Measurements from ENCODE around the gene NOS1AP.
"Not testable (repeated sequence)": the region's sequence is repeated elsewhere in the genome, so short reads cannot be mapped to it uniquely, and the experiment has no call there.

NOS1AP gene

DNA sequence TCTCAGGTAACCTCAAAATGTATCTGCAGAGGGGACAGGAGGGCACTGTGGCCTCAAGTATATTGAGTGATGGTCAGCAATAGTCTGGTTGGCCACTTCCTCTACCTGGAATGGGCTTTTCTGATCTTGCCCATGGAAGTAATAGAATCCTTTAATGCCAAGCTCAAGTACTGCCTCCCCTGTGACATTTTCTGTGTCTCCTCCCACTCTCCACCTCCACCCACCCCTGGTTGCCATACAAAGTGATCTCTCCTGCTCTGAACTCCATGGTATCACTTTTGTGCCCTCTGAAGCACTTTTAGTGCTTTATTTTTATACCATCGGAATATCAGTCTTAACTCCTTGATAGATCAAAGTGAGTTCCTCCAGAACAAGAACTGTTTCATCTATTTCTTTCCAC lies 9.2 kb upstream of the NOS1AP start:
- no peak for DNase-seq

DNA sequence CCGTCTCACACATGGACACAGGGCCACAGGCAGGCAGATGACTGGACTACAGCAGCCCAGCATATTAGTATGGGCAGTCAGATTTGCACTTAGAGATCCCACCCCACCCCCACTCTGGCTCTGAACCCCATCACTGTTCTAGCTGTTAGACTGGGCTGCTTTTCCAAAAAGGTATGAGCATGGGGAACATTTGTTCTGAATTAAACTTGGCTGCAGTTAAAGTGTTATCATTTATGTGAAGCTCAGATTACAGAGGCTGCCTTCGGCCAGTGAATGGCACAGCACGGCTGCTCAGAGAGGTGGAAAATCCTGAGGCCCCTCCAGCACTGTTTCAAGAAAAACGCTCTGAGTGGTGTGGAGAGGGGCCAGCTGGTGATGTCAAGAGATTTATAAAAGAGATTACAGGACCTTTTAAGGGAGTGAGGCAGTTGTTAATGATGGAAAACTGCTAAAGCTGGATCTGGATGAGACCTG lies 6.9 kb upstream of the NOS1AP start:
- no peak for DNase-seq

DNA sequence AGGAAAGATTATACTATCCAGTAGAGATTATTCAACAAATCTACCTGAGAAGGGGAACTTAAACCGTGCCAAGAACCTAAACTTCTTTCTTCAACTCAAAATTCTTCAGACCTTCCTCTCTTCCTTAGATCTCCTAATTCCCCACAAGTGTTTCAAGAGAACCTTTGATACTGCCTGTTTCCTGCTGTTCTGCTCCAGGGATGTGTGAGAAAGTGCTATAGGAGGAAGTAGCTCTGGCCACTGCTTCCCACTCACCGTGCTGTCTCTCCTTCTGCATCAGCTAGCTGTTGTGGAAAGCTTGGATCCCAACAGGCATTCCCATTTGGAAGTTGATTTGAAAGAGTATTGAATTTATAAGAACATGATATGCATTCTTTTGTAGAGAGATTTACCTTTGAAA lies 4.5 kb upstream of the NOS1AP start:
- DNase-seq = no peak

DNA sequence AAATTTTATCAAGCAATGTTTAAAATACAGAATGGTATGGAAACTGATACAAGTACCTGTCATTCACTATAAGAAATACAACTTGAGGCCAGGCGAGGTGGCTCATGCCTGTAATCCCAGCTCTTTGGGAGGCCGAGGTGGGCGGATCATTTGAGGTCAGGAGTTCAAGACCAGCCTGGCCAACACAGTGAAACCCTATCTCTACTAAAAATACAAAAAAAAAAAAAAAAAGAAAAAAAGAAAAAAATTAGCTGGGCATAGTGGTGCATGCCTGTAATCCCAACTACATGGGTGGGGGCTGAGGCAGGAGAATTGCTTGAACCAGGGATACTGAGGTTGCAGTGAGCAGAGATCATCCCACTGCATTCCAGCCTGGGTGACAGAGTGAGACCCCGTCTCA lies 2.7 kb upstream of the NOS1AP start:
- not testable (repeated sequence) for DNase-seq

DNA sequence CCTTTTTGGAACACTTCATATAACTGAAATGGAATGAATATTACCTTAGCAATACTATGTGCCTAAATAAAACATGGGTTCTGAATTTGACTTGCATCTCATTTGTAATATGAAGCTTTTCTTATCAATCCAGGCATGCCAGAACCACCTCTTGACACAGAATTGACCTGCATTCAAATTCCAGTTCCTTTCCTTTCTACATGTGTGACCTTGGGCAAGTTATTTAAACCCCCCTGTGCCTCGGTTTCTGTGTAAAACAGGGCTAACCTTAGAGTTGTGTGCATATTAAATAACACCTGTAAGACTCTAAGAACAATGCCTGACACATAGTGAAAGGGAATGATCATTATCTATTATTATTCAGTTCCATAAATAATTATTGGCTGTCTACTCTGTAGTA lies 2.0 kb upstream of the NOS1AP start:
- DNase-seq = no peak

DNA sequence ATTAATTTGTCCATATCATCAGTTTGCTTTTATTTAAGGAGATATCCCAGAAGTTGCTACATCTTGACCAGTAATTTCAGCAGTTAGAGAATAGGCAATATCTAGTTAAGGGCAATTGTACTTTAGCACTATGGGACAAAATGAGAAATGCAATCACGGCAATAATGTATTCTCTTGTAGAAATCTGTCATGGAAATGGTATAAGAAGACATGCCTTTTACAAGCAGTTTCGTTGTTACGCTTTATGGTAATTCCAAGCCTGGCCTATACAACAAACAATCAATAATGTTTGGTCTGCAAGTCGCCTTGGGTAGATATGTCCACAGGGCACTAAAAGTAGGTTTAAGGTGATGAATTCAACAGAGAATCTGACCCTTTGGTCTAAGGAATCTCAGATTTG lies 1.2 kb upstream of the NOS1AP start:
- no peak for DNase-seq

DNA sequence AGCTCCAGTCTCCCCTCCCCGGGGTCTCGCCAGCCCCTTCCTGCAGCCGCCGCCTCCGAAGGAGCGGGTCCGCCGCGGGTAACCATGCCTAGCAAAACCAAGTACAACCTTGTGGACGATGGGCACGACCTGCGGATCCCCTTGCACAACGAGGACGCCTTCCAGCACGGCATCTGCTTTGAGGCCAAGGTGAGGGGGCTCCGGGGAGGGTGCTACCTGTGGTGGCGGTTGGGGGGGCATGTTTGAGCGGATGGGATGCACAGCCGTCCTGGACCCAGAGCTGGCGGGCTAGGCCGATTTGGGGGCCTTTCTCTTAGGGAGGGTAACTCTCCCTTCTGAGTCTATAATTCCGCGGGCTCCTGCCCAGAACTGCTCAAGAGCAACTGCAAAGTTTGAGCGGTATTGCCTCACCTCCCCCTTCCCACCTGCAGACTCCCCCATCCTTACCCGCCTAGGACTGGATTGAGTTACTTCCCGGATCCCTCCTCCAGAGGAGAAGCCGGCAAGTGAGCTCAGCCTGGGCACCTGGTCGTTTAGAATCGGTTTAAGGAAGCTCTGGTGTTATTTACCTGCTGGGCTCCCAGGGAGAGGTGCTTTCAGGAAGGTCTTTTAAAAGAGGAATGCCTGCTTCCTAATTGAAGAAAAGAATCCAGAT lies 730 bp downstream of the NOS1AP start:
- peak in 2 of 6 experiments; percentile 25 to 31 for DNase-seq

DNA sequence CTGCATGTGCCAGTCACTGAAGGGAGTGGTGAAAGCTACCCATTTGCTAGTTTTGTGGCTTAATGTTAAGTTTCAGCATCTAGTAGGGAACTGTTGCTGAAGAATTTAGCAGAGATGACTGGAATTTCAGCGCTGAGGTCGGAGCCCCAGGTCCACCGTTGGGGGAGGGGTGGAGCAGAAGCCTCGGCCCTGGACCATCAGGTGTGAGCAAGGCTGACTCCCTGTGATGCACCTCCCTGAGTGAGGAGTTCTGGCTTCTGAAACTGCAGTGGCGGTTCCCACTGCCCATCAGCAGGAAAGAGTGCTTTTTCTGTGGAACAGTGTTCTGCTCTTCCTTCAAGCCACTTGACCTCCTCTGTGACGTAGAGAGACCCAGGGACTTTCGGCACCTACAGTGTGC lies 1.3 kb downstream of the NOS1AP start:
- no peak for DNase-seq

DNA sequence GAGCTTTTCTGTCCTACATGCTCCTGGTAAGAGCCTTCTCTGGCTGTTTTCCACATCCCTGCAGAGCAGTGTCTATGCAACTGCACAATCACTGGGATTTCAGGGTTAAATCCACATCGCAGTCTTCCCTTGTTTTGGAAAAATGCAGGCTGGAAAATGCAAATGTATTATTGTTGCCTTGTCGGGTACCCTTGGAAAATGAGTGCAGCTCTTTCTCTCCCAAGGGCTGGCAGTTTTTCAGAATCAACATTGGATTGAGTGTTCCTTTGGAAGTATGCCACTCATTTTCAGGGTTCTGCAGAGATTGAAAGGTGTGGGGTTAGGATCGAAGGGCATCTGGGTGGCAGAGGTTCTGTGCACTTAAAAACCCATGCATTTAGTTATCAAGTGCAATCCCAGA lies 3.2 kb downstream of the NOS1AP start:
- DNase-seq = no peak

DNA sequence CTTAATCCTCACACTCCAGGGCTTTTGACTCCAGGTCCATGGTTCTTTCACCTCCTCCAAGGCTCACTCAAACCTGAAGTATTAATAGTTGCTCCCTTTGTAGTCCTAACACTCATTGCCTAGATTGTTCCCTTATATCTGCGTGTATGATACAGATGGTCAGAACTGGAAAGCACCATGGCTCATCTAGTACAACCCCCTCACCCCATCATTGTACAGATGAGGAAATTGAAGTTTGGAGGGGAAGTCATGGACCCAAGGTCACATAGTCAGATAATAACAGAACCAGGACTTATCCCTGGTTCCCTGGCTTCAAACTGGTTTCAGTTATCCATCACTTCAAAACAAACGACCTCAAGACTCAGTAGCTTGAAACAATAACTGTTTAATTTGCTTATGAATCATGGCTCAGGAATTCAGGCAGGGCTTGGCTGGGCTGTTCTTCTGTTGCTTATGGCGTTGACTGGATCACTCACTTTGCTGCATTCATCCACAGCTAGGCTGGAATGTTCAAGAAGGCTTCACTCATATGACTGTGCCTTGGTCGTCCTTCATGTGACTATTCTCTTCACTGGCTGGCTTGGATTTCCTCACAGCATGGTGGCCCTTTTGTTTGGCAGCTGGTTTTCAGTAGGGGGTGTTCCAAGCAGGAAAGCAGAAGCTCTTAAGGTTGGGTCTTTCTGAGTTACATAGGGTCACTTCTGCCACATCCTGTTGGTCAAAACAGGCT lies 5.0 kb downstream of the NOS1AP start:
- DNase-seq = no peak

DNA sequence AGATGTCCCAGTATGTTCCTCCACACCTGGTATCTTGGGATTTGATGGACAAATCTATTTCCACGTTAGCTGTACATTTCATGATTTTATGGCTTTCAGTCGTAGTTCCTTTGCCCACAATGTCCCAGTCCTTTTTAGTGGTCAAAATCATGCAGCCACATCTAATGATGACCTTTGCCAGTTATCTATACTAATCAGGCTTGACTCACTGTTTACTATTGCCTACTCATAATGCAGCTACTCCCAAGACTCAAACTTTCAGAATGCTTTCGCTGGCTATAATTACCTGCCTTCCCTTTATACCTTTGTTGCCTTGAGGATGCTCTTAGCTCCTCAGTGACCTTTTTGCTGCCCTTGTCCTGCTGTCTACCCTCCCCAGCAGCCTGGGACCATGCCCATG lies 6.4 kb downstream of the NOS1AP start:
- DNase-seq = no peak

DNA sequence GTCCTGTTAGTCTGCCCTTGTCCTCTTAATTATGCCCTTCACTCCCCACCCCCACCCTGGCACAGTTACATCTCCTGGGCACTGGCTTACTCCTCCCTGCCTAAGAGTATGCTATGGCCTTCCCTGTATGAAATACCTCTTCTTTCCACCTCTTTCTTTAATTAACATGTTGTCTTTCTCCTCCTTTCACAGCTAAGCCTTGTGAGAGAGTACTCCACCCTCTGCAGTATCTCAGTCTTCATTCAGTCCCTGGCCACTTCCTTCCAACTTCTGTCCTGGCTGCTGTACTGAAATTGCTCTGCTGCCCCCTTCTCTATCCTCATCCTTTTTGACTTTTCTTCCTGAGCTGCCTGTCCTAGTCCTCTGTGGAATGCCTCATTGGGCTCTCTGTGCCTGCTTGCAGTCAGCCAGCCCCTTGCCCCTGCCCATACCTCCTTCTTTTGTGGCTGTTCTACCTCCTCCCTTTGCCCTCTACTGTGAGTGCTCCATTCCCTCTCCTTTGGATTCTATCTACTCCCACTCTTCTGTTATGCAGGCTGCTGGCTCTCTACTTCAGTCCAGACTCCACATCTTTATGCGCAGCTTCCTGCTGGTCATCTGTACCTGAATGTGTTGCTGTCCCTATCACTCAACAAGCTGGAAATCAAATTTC lies 8.3 kb downstream of the NOS1AP start:
- DNase-seq = no peak

DNA sequence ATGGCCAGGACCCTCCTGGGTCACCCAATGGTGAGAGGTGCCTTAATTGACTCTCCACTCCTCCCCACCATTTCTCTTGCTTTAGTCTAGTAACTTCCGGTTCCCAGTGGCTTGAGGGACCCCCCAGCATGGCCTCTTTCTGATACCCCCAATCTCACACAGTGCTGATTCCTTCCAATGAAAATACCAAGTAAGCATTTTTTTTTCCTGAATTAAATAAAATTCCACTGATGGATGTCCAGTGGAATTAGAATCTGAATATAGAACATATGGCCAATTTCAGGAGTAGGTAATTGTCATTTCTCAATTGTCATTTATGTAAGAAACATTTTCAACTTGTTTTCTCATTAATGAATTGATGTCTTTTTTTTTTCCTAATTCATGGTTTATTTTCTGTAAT lies 9.5 kb downstream of the NOS1AP start:
- DNase-seq = no peak

DNA sequence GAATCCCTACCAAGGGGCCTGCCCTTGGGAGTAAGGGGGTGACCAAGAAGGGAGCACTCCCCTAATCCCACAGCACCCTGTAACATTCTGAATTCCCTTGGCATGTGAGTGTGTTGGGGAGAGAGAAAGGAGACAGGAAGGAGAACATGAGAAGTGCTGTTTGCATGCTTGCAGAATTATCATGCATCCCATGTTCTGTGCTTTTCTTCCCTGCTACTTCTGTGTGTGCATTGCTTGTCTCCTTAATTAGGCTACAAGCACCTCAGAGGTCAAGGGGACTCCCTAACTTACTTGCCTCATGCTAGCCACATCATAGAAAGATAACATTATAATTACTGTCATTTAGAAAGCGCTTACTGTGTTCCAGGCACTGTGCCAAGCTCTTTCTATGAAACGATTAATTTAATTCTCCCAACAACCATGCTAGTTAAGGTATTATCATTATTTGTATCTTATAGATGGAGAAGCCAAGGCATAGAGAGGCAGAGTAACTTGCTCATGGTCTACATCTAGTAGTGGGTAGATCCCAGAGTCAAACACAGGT lies 11.1 kb downstream of the NOS1AP start:
- DNase-seq = no peak

DNA sequence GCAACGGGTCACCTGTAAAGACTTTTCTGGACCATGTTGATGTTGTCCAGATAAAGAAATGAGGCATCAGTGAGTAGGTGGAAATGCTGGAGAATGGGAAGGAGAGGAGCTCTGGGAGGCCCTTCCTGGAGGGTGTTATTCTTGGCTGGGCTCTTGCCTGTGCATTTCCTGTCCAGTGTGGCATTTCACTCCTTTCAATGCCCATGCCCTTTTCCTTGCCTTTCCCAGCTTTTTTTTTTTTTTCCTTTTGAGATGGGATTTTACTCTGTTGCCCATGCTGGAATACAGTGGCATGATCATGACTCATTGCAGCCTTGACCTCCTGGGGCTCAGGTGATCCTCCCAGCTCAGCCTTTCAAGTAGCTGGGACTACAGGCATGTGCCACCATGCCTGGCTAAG lies 11.8 kb downstream of the NOS1AP start:
- no peak for DNase-seq

DNA sequence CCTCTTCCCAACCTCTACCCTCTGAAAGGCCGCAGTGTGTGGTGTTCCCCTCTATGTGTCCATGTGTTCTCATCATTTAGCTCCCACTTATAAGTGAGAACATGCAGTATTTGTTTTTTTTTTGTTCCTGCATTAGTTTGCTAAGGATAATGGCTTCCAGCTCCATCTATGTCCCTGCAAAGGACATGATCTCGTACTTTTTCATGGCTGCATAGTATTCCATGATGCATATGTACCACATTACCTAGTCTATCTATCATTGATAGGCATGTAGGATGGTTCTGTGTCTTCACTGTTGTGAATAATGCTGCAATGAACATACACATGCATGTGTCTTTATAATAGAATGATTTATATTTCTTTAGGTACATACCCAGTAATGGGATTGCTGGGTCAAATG lies 12.6 kb downstream of the NOS1AP start:
- not testable (repeated sequence) for DNase-seq

DNA sequence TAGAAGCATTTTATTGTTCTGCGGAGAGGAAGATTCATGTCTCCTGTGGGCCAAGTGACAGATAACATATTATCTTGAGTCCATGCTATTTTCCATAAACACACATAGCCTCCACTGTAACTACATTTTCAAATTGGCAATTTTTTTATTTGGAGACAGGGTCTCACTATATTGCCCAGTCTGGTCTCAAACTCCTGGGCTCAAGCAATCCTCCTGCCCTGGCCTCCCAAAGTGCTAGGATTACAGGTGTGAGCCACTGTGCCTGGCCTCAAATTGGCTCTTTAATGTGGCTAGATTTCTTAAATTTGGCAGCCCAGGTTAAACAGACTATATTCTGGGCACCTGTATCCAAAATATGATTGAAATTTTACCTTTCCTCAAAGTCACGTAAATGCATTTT lies 13.8 kb downstream of the NOS1AP start:
- no peak for DNase-seq

DNA sequence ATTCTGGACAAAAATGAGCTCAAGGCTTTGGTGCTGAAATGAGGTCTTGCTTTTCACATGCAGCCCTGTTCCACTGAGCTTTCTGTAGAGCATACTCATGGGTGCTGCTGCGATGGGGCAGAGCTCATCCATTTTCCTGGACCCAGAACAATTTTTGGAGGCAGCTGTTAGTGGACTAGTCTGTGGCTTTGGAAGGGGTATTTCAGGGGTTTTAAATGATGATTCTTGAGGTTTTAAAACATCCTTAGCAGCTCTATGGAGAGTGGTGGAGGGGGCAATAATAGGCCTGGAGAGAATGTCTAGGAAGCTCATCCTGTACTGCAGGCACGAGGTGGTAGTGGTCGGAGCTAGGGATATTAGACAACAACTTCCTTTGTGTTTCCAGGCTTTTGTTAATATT lies 16.5 kb downstream of the NOS1AP start:
- DNase-seq = no peak

DNA sequence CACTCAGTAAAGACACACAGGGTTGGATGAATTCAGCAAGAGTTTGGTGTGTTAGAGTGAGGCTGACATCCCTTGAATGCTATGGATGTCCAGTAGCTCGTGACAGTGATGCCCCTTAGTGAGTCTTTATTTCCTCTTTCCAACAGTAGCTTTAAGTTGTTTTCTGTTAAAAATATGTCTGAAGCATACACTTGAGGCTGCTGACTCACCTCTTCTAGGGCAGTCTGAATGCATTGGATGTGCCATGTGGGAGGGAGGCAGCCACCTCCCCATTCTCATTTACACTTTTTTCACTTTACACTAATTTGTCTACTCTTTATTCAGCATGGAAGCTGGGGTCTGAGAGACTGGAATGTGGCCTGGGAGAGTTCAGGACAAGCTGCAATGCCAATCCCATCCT lies 17.6 kb downstream of the NOS1AP start:
- no peak for DNase-seq

DNA sequence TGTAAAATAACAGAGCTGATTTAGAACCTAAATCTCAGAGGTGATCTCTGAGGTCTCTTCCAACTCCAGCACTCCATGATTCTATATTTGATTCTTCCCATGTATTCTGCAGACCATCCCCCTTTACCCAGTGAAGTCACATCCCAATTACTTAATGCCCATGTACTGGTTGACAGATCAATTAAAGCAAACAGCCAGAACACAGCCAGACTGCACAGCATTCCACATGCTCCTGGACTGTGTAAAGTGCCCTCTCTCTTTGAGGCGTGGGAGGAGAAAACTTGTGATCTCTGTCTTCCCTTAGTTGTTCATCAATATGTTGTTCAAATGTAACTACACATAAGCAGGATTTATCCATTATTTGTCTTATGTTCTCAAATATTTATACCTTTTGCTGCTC lies 18.1 kb downstream of the NOS1AP start:
- DNase-seq = no peak

DNA sequence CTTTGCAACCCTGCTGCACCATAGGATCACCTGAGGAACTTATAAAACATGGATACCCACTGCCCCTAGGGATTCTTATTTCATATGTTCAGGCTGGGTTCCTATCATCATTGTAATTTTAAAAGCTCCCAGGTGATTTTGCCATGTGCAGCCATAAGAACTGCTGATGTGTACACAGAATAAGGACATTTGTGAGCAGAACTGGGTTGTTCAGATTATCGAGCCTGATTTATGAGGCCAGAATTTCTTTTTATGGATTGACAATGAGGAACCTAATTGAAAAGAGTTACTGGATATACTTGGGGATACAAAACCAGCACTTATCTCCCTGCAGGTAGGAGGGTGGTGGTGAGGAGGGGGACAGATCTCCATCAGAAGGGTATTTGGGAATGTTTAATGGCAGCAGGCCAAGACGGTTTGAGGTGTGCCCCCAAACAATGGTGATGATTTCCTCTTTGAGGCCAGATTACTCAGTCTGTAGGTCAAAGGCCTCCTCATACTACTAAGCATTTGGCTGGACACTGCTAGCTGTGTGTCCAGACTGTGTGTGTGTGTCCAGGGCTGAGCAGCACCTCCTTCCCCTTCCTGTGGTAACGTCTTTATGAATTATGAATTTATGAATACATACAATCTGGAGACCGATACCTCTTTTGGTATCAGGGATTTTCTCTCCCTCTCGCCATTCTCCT lies 18.9 kb downstream of the NOS1AP start:
- no peak for DNase-seq

DNA sequence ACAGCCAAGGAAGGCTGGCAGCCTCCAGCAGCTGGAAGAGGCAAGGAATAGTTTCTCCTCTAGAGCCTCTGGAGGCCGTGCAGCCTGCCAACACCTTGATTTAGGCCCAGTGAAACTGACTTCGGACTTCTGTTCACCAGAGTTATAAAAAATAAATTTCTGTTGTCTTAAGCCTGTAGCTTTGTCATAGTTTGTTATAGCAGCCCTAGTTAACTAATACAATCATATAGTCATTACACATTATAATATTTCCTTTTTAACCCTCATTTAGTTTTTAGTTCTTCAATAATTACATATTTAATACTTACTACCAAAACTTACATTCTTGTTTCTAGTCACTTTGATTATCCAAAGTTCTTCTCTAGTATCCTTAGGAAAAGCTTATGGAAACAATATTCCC lies 20.3 kb downstream of the NOS1AP start:
- no peak for DNase-seq

DNA sequence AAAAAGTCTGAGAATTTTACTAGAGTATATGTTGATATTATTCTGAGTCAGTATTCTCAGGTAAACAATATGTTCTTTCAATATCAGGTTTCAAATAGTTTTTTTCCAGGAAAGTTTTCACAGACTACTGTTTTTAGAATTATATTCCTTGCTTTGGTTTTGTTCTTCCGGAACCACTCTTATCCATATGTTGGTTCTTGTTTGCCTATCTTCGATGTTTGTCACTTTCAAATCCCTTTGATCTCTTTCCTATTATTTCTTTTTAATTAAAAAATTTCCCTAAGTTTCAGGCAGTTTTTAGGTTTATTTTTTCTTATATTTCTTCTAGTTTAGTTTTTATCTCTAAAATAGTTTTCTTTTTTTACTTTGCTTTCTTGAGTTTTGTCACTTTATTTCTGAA lies 20.9 kb downstream of the NOS1AP start:
- no peak for DNase-seq
